Measurements from ENCODE around the gene CAP1.

CAP1 gene

GRCh38 chr1:40110389-40110788, 69.9 kb downstream of the CAP1 start:
- Histone ChIP-seq H3K4me3 (replicated peaks; ENCODE audit: low read depth, low read length) (no peak overlapping the region), H3K36me3 (ENCODE audit: control insufficient read depth, insufficient read depth, low read length) (no peaks in the 10 kb centered on the region), H3K27me3 (replicated peaks; ENCODE audit: control insufficient read depth, insufficient read depth, low read length) (no peaks in the 10 kb centered on the region)
- no peak for DNase-seq (ENCODE audit: extremely low read depth, insufficient read length)
- no peak for TF ChIP-seq CTCF (IDR thresholded peaks at IDR 0.05; ENCODE audit: insufficient read depth, low read length, poor library complexity, severe bottlenecking)

- no peak for TF ChIP-seq CTCF (IDR thresholded peaks at IDR 0.05; ENCODE audit: insufficient read depth, low read length, poor library complexity, severe bottlenecking)
- Histone ChIP-seq H3K4me3 (replicated peaks; ENCODE audit: low read depth, low read length) (no peak overlapping the region), H3K36me3 (ENCODE audit: control insufficient read depth, insufficient read depth, low read length) (no peaks in the 10 kb centered on the region), H3K27me3 (replicated peaks; ENCODE audit: control insufficient read depth, insufficient read depth, low read length) (no peaks in the 10 kb centered on the region)
- no peak for DNase-seq (ENCODE audit: extremely low read depth, insufficient read length)
These were observed 73.9 kb downstream of the CAP1 start for GRCh38 chr1:40114400-40114799.

- no peak for DNase-seq (ENCODE audit: extremely low read depth, insufficient read length)
- no peak for TF ChIP-seq CTCF (IDR thresholded peaks at IDR 0.05; ENCODE audit: insufficient read depth, low read length, poor library complexity, severe bottlenecking)
These were observed 79.6 kb downstream of the CAP1 start for GRCh38 chr1:40120128-40120527.

More at GRCh38 chr1:40120128-40120527, 79.6 kb downstream of the CAP1 start:
- Histone ChIP-seq H3K36me3 (ENCODE audit: control insufficient read depth, insufficient read depth, low read length) (no peaks in the 10 kb centered on the region), H3K27me3 (replicated peaks; ENCODE audit: control insufficient read depth, insufficient read depth, low read length) (no peaks in the 10 kb centered on the region), H3K4me3 (replicated peaks; ENCODE audit: low read depth, low read length) (no peak overlapping the region)

Data from GM06990 (cell line).